ENCODE results near the gene EXOC1L. TPM values are rescaled to one million over a fixed set of nuclear protein-coding genes. Genes with fewer than 3 reads are reported as not detected.
A peak's percentile ranks its signal among the peaks of the same experiment; 100 is the strongest.
"Not testable (repeated sequence)": the region's sequence is repeated elsewhere in the genome, so short reads cannot be mapped to it uniquely, and the experiment has no call there.

EXOC1L gene
- total RNA-seq, 2 experiments from 2014 or later = not detected

DNA sequence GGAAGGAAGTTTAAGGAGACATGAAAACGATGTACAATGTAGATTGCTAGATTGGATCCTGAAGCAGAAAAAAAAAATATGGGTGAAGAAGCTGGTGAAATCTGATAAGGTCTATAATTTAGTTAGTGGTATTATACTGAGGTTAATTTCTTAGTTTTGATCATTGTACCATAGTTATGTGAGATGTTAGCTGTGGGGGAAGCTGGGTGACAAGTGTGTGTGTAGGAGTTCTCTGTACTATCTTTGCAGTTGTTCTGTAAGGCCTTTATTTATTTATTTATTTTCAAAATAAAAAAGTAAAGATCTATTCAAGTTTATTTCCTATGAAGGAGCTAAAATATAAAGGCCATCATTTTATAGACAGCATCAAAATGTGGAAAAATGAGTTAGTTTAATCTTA is 21.4 kb downstream of the EXOC1L start:
- Mint-ChIP-seq H3K4me3 (no peak overlapping the region), H3K27ac (no peak overlapping the region), H3K4me1 (ENCODE audit: low read depth) (no peaks in the 10 kb centered on the region), H3K36me3 (ENCODE audit: low read depth) (no peaks in the 10 kb centered on the region), H3K27me3 (ENCODE audit: low read depth) (peaks cover 7% of the 10 kb centered on the region), H3K9me3 (ENCODE audit: insufficient read depth) (no peaks in the 10 kb centered on the region)
- DNase-seq (no peak), ATAC-seq (no peak)
- CTCF ChIA-PET = no interaction called here
- POLR2A ChIA-PET = no interaction called here

DNA sequence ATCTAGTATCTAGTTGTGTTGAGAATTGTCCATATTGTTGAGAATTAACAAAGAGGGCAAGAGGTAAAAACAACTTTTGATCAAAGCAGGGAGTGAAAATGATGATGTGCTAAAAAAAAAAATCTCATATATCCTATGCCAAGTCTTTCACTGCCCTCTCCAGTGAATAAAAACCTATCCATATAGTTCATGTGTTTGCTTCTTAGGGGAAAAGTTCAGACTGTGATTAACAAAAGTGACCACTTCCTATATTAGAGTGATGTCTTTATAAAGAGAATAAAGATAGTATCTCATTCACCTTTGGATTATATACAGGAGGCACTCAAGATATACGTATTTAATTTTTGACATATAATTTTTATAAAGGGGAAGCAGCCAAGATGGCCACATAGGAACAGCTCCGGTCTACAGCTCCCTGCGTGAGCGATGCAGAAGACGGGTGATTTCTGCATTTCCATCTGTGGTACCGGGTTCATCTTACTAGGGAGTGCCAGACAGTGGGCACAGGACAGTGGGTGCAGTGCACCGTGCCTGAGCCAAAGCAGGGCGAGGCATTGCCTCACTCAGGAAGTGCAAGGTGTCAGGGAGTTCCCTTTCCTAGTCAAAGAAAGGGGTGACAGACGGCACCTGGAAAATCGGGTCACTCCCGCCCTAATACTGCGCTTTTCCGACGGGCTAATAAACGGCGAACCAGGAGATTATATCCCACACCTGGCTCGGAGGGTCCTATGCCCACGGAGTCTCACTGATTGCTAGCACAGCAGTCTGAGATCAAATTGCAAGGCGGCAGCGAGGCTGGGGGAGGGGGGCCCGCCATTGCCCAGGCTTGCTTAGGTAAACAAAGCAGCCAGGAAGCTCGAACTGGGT is 22.0 kb downstream of the EXOC1L start:
- H3K4me3 Mint-ChIP-seq; ATAC-seq; H3K27me3 Mint-ChIP-seq (ENCODE audit: low read depth); H3K27ac Mint-ChIP-seq; POLR2A ChIA-PET; CTCF ChIA-PET; H3K4me1 Mint-ChIP-seq (ENCODE audit: low read depth); H3K36me3 Mint-ChIP-seq (ENCODE audit: low read depth); DNase-seq; H3K9me3 Mint-ChIP-seq (ENCODE audit: insufficient read depth): not testable (repeated sequence)

DNA sequence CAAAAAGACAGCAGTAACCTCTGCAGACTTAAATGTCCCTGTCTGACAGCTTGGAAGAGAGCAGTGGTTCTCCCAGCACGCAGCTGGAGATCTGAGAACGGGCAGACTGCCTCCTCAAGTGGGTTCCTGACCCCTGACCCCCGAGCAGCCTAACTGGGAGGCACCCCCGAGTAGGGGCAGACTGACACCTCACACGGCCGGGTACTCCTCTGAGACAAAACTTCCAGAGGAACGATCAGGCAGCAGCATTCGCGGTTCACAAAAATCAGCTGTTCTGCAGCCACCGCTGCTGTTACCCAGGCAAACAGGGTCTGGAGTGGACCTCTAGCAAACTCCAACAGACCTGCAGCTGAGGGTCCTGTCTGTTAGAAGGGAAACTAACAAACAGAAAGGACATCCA is 22.7 kb downstream of the EXOC1L start:
- ATAC-seq; H3K36me3 Mint-ChIP-seq (ENCODE audit: low read depth); H3K9me3 Mint-ChIP-seq (ENCODE audit: insufficient read depth); H3K4me1 Mint-ChIP-seq (ENCODE audit: low read depth); H3K27me3 Mint-ChIP-seq (ENCODE audit: low read depth); CTCF ChIA-PET; H3K4me3 Mint-ChIP-seq; DNase-seq; H3K27ac Mint-ChIP-seq; POLR2A ChIA-PET: not testable (repeated sequence)

DNA sequence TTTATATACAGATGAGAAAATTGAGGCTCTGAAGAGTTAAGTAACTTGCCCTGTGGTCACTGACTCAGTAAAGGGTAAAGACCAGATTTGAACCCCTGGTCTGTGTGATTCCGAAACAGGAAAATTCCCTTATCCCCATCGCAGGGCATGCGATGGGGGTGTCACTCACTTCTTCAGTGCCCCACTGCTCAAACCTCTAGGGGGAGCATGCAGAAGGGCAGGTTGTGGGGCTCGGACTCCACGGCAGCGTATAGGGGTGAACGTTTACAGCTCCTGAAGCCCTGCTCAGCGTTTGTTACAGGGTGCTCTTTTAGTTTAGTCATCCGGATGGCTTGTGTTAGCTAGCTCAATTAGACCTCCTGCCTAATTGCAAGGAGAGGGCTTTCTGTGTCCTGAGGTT is 30.1 kb downstream of the EXOC1L start:
- peaks cover 4% of the 10 kb centered on the region for H3K36me3 Mint-ChIP-seq (ENCODE audit: low read depth)
- no peak overlapping the region for H3K4me3 Mint-ChIP-seq
- H3K9me3 Mint-ChIP-seq (ENCODE audit: insufficient read depth) = no peaks in the 10 kb centered on the region
- ATAC-seq (no peak), DNase-seq (no peak)
- H3K27ac Mint-ChIP-seq = no peak overlapping the region
- no peaks in the 10 kb centered on the region for H3K27me3 Mint-ChIP-seq (ENCODE audit: low read depth)
- ChIA-PET POLR2A (no interaction called here), CTCF (interaction anchor here (1.0 kb wide), 1 partner anchor 17 kb away, joined by 3 read pairs; no protein-coding TSS in a partner anchor)
- peaks cover 25% of the 10 kb centered on the region for H3K4me1 Mint-ChIP-seq (ENCODE audit: low read depth)

DNA sequence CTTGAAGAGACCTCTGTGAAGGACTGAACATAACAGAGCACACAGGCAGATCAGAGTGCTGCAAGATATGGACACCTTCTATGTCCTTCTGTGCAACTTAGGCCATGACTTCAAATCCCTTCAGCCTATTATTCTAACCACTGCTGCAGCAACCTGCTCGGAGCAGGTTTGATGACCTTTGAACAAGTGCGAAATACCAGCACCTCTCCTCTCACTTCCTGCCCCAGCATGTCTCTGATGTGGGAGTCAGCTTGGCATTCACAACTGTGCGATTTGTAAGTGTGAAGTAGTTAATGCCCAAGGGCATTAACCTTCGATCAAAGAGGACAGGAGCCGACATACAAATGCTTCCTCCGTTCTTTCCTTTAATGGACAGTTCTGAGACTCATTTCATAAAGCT is 32.3 kb downstream of the EXOC1L start:
- Mint-ChIP-seq H3K36me3 (ENCODE audit: low read depth) (peaks cover 6% of the 10 kb centered on the region), H3K27ac (peak overlapping the region; percentile 27), H3K27me3 (ENCODE audit: low read depth) (no peaks in the 10 kb centered on the region), H3K4me1 (ENCODE audit: low read depth) (peaks cover 25% of the 10 kb centered on the region), H3K9me3 (ENCODE audit: insufficient read depth) (no peaks in the 10 kb centered on the region), H3K4me3 (no peak overlapping the region)
- ATAC-seq (no peak), DNase-seq (peak; percentile 35)
- ChIA-PET POLR2A (interaction anchor here (0.7 kb wide), 1 partner anchor 472 kb away, joined by 6 read pairs; no protein-coding TSS in a partner anchor), CTCF (interaction anchor here (0.8 to 1.4 kb wide), 2 partner anchors 14 to 96 kb away, joined by 3 read pairs; no protein-coding TSS in a partner anchor)

DNA sequence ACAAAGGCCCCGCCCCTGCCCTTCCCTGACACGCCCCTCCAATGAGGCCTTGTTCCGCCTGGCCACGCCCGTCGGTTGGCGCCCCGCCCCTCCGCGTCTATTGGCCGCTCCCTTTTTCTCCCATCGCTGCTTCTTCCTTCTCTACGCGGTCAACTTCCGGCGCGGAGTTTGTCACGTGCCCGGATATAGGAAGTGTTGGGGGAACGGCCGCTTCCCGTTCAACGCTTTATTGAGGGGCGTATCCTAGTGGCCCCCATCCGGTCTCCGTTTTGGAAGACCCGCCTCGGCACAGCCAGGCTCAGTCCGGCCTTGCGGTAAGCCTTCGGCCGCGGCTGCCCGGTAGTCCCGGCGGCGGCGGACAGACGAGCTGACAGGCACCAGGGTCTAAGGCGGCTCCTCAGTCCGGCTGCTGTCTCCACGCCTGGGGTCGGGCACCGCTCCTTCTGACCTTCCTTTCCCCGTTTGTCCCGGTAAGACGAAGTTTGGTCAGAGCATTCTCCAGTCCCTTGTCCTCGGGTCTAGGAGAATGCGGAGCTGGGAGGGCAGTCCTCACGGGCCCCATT is 34.0 kb downstream of the EXOC1L start, which contains the start of gene EXOC1:
Gene EXOC1 (plus strand): TSS at position 165 of the 563 bp plus-strand sequence. CDS start 4,676 bp downstream, outside the sequence.
- CTCF ChIA-PET = interaction anchor here (0.6 to 2.2 kb wide), 4 partner anchors 12 to 149 kb away, joined by 3 to 12 read pairs (median 10); partner anchors contain the start of gene CEP135

DNA sequence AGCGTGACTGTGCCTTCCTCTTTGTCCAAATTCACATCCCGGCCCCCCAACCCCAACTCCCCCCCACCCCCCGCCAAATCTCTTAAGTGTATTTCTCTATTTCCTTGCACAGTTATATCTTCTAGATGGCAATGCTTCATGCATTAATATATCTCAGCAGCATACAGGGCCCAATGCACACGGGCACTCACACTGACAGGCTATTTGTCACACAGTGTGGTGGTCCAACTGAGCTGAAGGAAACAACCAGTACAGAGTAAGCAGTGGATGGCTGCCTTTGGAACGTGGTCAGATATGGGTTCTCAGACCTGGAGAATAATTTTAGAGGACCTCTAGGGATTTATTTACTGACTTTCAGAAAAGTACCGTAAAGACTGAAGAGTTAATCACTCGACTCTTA is 34.5 kb downstream of the EXOC1L start:
- CTCF ChIA-PET = interaction anchor here (1.6 to 2.2 kb wide), 4 partner anchors 10 to 94 kb away, joined by 7 to 12 read pairs (median 10); partner anchors contain the start of gene CEP135
- no peak for ATAC-seq

More for the DNA sequence above, 34.0 kb downstream of the EXOC1L start, which contains the start of gene EXOC1:
- Mint-ChIP-seq H3K36me3 (ENCODE audit: low read depth) (peaks cover 20% of the 10 kb centered on the region), H3K27ac (peak within 1 kb of the TSS; percentile 89), H3K4me1 (ENCODE audit: low read depth) (peaks cover 35% of the 10 kb centered on the region), H3K9me3 (ENCODE audit: insufficient read depth) (no peaks in the 10 kb centered on the region), H3K27me3 (ENCODE audit: low read depth) (no peaks in the 10 kb centered on the region), H3K4me3 (peak within 1 kb of the TSS; percentile 14)
- POLR2A ChIA-PET = interaction anchor here (0.7 to 1.8 kb wide), 6 partner anchors 10 to 94 kb away, joined by 3 to 8 read pairs (median 4); no protein-coding TSS in a partner anchor
- ATAC-seq (peak; percentile 96), DNase-seq (peak; percentile 98)

DNA sequence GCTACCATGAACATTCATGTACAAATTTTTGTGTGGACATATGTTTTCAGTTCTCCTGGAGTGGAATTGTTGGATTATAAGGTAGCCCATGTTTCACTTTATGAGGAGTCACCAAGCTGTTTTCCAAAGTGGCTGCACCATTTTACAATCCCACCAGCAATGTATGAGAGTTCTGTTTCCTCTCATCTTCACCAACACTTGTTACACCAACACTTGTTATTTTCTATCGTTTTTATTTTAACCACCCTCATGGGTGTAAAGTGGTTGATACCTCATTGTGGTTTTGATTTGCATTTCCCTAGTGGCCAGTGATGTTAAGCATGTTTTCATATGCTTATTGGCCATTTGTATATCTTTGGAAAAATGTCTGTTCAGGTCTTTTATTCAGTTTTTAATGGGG is 38.0 kb downstream of the EXOC1L start:
- H3K9me3 Mint-ChIP-seq (ENCODE audit: insufficient read depth) = no peaks in the 10 kb centered on the region
- POLR2A ChIA-PET = no interaction called here

More for the DNA sequence above, 34.5 kb downstream of the EXOC1L start:
- peak; percentile 24 for DNase-seq
- Mint-ChIP-seq H3K36me3 (ENCODE audit: low read depth) (peaks cover 21% of the 10 kb centered on the region), H3K4me3 (no peak overlapping the region), H3K27me3 (ENCODE audit: low read depth) (no peaks in the 10 kb centered on the region), H3K27ac (peak overlapping the region; percentile 89), H3K9me3 (ENCODE audit: insufficient read depth) (no peaks in the 10 kb centered on the region), H3K4me1 (ENCODE audit: low read depth) (peaks cover 35% of the 10 kb centered on the region)
- POLR2A ChIA-PET = interaction anchor here (0.7 to 1.8 kb wide), 6 partner anchors 9 to 94 kb away, joined by 3 to 8 read pairs (median 4); no protein-coding TSS in a partner anchor

DNA sequence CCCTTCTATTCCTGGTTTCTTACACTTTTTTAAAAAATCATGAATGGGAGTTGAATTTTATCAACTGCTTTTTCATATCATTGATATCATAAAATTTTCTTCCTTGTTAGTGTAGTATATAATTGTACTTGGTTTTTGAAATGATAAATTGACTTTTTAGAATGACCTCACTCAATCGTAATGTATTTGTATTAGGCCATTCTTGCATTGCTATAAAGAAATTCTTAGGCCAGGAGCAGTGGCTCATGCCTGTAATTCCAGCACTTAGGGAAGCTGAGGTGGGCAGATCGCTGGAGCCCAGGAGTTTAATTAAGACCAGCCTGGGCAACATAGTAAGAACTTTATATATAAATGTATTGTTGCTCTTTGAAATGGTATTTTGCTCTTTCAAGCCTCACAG is 40.1 kb downstream of the EXOC1L start:
- no peaks in the 10 kb centered on the region for H3K27me3 Mint-ChIP-seq (ENCODE audit: low read depth)
- DNase-seq (no peak), ATAC-seq (no peak)
- POLR2A ChIA-PET = no interaction called here
- peaks cover 36% of the 10 kb centered on the region for H3K36me3 Mint-ChIP-seq (ENCODE audit: low read depth)
- no peak overlapping the region for H3K4me3 Mint-ChIP-seq
- no peaks in the 10 kb centered on the region for H3K9me3 Mint-ChIP-seq (ENCODE audit: insufficient read depth)
- H3K27ac Mint-ChIP-seq = no peak overlapping the region
- CTCF ChIA-PET = no interaction called here
- peaks cover 10% of the 10 kb centered on the region for H3K4me1 Mint-ChIP-seq (ENCODE audit: low read depth)

More for the DNA sequence above, 38.0 kb downstream of the EXOC1L start:
- Mint-ChIP-seq H3K27ac (no peak overlapping the region), H3K27me3 (ENCODE audit: low read depth) (no peaks in the 10 kb centered on the region), H3K36me3 (ENCODE audit: low read depth) (peaks cover 37% of the 10 kb centered on the region), H3K4me1 (ENCODE audit: low read depth) (peaks cover 21% of the 10 kb centered on the region), H3K4me3 (no peak overlapping the region)
- CTCF ChIA-PET = no interaction called here
- ATAC-seq (no peak), DNase-seq (no peak)

DNA sequence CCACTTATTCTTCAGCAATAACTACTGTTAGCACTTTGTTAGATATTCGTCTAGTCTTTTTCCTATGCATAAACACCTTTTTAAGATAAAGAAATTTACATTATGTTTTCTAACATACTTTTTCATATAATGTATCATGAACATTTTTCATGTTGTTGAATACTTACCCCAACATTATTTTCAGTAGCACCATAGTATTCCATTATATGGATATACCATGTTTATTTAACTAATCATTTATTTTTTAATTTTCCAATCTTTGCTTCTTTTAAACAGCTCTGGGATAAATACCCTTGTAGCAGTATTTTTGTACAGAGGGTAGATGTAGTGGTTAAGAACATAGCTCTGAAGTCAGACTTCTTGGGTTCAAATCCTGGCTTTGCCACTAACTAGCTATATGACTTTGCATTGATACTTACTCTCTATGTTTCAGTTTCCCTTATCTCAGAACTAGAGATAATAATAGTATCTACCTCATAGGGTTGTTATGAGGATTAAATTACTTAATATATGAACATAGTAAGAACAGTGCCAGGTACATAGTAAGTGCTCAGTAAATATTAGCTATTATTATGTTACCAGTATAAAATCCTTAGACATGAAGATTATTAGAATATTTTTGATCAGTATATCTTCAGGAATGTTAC is 45.1 kb downstream of the EXOC1L start:
- no peak for ATAC-seq

DNA sequence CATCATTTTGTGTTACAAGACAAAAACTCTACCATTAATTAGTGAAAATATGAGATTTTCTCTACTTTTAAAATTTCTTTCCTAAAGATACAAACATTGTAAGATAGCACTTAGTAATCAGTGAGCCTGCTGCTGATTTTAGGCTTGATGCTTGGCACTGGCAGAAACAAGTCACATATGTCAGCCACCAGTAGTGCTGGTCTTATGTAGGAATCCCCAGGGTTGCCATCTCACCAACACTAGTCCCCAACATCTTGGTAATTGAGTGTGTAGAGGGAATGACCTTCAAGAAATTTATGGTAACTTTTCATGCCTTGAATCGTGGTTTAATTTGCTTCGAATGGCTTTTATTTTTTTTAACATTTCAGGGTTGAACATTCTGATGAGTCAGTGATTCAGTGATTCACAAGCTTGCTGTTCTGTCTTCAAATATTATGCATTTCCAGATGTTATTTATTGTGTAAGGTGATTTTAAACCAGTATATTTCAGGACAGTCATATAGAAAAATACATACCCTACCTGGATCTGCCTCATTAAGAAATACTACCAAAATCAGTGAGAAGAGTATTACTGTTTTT is 45.7 kb downstream of the EXOC1L start:
- no peaks in the 10 kb centered on the region for H3K9me3 Mint-ChIP-seq (ENCODE audit: insufficient read depth)
- CTCF ChIA-PET = interaction anchor here (0.7 to 1.8 kb wide), 6 partner anchors 10 to 435 kb away, joined by 3 to 12 read pairs (median 6); partner anchors contain the start of genes CEP135 and EXOC1
- H3K27ac Mint-ChIP-seq = no peak overlapping the region
- no peaks in the 10 kb centered on the region for H3K27me3 Mint-ChIP-seq (ENCODE audit: low read depth)
- peaks cover 22% of the 10 kb centered on the region for H3K4me1 Mint-ChIP-seq (ENCODE audit: low read depth)
- H3K4me3 Mint-ChIP-seq = no peak overlapping the region
- no peak for DNase-seq
- no peak for ATAC-seq
- POLR2A ChIA-PET = interaction anchor here (0.9 to 1.5 kb wide), 2 partner anchors 11 to 12 kb away, joined by 3 to 4 read pairs; partner anchors contain the start of gene EXOC1
- H3K36me3 Mint-ChIP-seq (ENCODE audit: low read depth) = peaks cover 38% of the 10 kb centered on the region

More for the DNA sequence above, 45.1 kb downstream of the EXOC1L start:
- Mint-ChIP-seq H3K36me3 (ENCODE audit: low read depth) (peaks cover 35% of the 10 kb centered on the region), H3K4me1 (ENCODE audit: low read depth) (peaks cover 20% of the 10 kb centered on the region), H3K27me3 (ENCODE audit: low read depth) (no peaks in the 10 kb centered on the region), H3K27ac (no peak overlapping the region), H3K9me3 (ENCODE audit: insufficient read depth) (no peaks in the 10 kb centered on the region), H3K4me3 (no peak overlapping the region)
- CTCF ChIA-PET = interaction anchor here (1.3 to 1.8 kb wide), 3 partner anchors 10 to 436 kb away, joined by 3 to 7 read pairs (median 4); no protein-coding TSS in a partner anchor
- DNase-seq = no peak
- POLR2A ChIA-PET = interaction anchor here (0.9 kb wide), 1 partner anchor 11 kb away, joined by 3 read pairs; the partner anchor contains the start of gene EXOC1

Data from activated CD8-positive, alpha-beta T cell treated with anti-CD3 and anti-CD28 coated beads, Interleukin-2, amount 10 ng/mL, durations not matched to agents 7 days and 5 days (primary cell).